Activated naive CD4-positive, alpha-beta T cell treated with anti-CD3 and anti-CD28 coated beads, Interleukin-2, amount 50 U/mL, for 24 hours (primary cell): Measurements from ENCODE around the gene TNFAIP2.

ENCODE experiments used
- H3K27ac Mint-ChIP-seq: one replicate; pipeline ENCODE4 v1.8.0; 2021; ENCODE audit warnings: mild to moderate bottlenecking, mixed read lengths
- H3K27me3 Mint-ChIP-seq: one replicate; pipeline ENCODE4 v1.8.0; 2021; ENCODE audit warnings: mixed read lengths
- H3K36me3 Mint-ChIP-seq: one replicate; pipeline ENCODE4 v1.8.0; 2021; ENCODE audit warnings: mixed read lengths
- H3K4me1 Mint-ChIP-seq: one replicate; pipeline ENCODE4 v1.8.0; 2021; ENCODE audit warnings: mixed read lengths
- H3K4me3 Mint-ChIP-seq: one replicate; pipeline ENCODE4 v1.8.0; 2021; ENCODE audit warnings: mild to moderate bottlenecking, mixed read lengths
- H3K9me3 Mint-ChIP-seq: one replicate; pipeline ENCODE4 v1.8.0; 2021; ENCODE audit warnings: mixed read lengths

The TNFAIP2 gene, protein sequence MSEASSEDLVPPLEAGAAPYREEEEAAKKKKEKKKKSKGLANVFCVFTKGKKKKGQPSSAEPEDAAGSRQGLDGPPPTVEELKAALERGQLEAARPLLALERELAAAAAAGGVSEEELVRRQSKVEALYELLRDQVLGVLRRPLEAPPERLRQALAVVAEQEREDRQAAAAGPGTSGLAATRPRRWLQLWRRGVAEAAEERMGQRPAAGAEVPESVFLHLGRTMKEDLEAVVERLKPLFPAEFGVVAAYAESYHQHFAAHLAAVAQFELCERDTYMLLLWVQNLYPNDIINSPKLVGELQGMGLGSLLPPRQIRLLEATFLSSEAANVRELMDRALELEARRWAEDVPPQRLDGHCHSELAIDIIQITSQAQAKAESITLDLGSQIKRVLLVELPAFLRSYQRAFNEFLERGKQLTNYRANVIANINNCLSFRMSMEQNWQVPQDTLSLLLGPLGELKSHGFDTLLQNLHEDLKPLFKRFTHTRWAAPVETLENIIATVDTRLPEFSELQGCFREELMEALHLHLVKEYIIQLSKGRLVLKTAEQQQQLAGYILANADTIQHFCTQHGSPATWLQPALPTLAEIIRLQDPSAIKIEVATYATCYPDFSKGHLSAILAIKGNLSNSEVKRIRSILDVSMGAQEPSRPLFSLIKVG

DNA sequence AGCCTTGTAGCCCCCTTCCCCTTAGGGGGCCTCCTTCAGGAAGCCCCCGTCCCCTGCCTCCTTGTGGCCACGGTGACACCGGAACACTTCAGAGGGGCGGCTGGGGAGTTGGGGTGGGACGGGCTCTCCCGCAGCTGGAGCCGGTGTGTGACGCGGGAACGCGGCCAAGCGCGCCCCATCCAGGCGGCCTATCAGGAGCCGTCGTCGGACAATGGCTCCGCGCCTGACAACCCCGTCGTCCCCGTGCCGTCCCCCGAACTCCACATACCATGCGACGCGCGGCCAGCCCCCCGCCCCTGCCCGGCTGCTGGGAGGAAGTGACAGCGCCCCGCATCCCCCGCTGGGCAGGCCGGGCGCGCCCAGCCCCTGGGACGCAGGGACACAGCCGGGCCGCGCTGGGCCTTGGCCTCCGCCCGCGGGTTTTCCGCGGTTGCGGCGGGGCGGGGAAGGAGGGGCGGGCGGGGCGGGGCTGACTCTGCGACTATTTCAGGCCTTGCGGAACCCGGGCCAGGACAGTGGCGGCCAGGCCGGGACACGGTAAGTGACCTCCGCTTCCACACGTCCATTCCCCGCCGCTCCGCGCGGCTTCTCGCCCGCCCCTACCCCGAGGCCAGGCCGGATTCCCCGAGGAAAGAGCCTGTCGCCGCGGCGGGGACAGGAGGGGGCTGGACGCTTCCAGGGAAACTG lies at the start of gene TNFAIP2:
Gene TNFAIP2, plus strand, starts transcription at position 515 of the 687 bp plus-strand sequence. CDS start 2,997 bp downstream, outside the sequence.
- Mint-ChIP-seq H3K9me3 (no peaks in the 10 kb centered on the region), H3K27ac (no peak within 1 kb of the TSS), H3K36me3 (no peaks in the 10 kb centered on the region), H3K4me1 (no peaks in the 10 kb centered on the region), H3K27me3 (peaks cover 14% of the 10 kb centered on the region), H3K4me3 (no peak within 1 kb of the TSS)

DNA sequence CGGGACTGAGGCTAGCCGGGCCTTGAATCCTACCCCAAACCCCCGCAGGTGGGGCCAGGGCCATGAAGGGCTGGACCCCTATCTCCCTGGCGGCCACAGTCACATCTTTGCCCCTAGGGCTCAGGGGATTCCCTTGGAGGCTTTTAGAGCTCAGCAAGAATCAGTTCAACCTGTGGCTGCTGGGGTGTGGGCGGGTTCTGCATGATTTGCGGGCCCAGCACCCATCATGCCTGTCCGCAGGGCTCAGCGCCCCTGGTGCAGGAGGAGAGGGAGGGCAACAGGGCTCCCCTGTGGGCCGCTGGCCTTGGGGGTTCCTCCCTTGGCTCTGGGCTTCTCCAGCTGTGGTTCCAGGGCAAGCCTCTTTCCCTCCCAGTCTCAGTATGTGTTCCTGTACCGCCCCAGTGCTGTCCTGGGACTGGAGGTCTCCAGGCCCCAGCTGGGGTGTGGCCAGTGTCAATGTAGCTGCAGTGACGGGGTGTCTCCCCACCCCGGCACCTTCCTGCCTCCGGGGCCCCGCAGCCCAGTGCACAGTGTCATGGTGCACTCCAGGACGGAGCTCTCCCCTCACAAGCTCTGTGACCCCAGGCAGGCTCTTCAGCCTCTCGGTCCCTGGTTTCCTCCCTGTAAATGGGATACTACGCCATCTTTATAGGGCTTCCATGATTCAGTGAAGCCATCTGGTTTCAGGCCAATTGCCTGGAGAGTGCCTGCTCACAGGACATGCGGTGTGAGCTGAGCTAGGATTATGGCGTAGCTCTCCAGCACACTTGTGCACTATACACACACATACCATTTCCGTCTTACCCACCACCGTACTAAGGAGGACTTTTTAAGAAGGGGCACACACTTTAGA lies 49.2 kb upstream of the TNFAIP2 start:
- Mint-ChIP-seq H3K9me3 (no peaks in the 10 kb centered on the region), H3K27me3 (no peaks in the 10 kb centered on the region), H3K27ac (no peak overlapping the region), H3K4me3 (peak overlapping the region; percentile 13), H3K36me3 (no peaks in the 10 kb centered on the region), H3K4me1 (no peaks in the 10 kb centered on the region)

DNA sequence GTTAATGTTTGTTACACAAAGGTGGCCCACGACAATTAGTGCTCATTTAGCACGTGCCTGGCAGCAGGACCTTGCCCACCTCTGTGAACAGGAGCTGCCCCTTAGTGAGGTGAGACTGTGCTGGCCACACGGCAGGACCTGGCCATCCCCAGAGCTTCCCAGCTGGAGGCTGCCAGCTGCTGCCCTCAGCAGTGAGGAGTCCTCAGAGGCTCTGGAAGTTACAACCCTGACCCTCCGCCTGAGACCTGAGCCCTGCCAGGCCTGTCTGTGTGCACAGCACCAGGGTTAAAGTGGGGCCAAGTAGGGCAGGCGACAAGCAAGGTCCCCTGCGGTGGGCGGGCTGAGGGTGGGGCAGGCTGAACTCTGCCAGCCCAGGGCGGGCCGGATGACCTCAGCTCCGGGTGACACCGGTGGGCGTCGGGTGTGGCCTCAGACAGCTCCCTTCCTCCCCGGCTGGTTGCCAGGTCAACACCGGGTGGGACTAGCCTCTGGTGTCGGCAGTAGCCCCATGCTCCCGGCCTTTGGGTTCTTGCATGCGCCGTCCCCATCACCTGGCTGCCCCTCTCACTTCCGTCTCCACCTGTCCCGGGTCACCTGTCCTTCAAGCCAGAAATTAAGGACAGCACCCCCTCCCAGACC lies 48.4 kb upstream of the TNFAIP2 start:
- Mint-ChIP-seq H3K4me3 (peak overlapping the region; percentile 13), H3K4me1 (no peaks in the 10 kb centered on the region), H3K36me3 (no peaks in the 10 kb centered on the region), H3K9me3 (no peaks in the 10 kb centered on the region), H3K27ac (no peak overlapping the region), H3K27me3 (no peaks in the 10 kb centered on the region)

DNA sequence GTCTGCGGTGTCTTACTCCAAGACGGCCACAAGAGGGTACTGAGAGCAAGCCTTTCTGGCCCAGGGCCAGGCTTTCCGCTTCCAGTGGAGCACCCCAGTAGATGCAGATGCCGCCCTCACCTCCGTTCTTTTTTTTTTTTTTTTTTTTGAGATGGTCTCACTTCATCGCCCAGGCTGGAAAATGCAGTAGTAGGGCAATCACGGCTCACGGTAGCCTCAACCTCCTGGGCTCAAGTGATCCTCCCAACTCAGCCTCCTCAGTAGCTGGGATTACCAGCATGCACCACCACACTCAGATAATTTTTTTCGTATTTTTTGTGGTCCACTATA lies 44.9 kb upstream of the TNFAIP2 start:
- no peak overlapping the region for H3K27ac Mint-ChIP-seq
- H3K4me3 Mint-ChIP-seq, result no peak overlapping the region
- no peaks in the 10 kb centered on the region for H3K4me1 Mint-ChIP-seq
- H3K36me3 Mint-ChIP-seq, result no peaks in the 10 kb centered on the region
- H3K27me3 Mint-ChIP-seq, result no peaks in the 10 kb centered on the region
- no peaks in the 10 kb centered on the region for H3K9me3 Mint-ChIP-seq

DNA sequence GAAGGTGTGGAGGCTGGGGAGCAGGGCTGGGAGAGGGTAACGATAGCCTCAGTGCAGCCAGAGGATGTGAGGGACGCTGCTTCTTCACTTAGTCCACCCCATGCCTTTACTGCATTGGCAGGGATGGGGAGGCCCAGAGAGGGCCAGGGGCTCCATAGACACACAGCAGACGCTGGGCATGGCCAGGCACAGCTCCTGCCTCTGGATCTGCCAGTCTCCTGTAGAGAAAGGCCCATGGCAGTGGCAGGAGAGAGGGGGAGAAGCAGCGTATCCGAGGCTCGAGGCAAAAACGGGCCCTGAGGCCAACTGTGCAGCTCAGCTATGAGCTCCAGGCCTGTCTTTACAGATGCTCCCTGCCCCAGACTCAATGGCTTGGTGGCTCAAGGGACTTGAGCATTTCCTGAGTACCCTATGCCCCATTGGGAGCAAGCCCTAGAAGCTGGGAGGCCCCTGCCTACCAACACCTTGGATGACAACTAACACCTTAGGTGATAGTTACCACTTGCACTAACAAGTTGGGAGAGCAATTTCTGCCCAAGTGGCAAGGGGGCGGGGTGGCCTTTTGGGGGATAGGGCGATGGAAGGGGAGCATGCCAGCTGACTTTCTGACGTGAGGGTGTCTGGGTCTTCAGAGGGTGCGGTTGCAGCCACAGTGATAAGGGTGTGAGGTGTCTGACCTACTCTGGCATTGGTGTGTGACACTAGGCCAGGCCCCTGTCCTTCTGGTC lies 44.2 kb upstream of the TNFAIP2 start:
- H3K4me1 Mint-ChIP-seq, result no peaks in the 10 kb centered on the region
- H3K36me3 Mint-ChIP-seq, result no peaks in the 10 kb centered on the region
- H3K27me3 Mint-ChIP-seq, result no peaks in the 10 kb centered on the region
- H3K27ac Mint-ChIP-seq, result no peak overlapping the region
- no peak overlapping the region for H3K4me3 Mint-ChIP-seq
- H3K9me3 Mint-ChIP-seq, result no peaks in the 10 kb centered on the region

DNA sequence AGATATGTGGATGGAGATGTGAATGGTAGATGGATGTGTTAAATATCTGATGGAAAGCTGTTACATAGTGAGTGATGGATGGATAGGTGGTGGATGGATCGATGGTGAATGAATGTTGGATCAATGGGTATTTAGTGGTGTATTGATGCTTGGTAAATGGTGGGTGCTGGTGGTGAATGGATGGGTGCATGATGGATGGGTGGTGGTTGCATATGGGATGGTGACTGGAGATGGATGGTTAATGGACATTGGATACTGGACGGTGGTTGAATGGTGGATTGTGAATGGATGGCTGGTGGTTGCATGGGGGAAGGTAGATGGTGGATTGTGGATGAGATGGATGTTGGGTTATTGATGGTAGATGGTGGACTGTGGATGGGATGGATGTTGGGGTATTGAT lies 41.3 kb upstream of the TNFAIP2 start:
- H3K27ac Mint-ChIP-seq, result no peak overlapping the region
- no peak overlapping the region for H3K4me3 Mint-ChIP-seq
- no peaks in the 10 kb centered on the region for H3K36me3 Mint-ChIP-seq
- no peaks in the 10 kb centered on the region for H3K4me1 Mint-ChIP-seq
- H3K27me3 Mint-ChIP-seq, result peaks cover 7% of the 10 kb centered on the region
- H3K9me3 Mint-ChIP-seq, result no peaks in the 10 kb centered on the region

DNA sequence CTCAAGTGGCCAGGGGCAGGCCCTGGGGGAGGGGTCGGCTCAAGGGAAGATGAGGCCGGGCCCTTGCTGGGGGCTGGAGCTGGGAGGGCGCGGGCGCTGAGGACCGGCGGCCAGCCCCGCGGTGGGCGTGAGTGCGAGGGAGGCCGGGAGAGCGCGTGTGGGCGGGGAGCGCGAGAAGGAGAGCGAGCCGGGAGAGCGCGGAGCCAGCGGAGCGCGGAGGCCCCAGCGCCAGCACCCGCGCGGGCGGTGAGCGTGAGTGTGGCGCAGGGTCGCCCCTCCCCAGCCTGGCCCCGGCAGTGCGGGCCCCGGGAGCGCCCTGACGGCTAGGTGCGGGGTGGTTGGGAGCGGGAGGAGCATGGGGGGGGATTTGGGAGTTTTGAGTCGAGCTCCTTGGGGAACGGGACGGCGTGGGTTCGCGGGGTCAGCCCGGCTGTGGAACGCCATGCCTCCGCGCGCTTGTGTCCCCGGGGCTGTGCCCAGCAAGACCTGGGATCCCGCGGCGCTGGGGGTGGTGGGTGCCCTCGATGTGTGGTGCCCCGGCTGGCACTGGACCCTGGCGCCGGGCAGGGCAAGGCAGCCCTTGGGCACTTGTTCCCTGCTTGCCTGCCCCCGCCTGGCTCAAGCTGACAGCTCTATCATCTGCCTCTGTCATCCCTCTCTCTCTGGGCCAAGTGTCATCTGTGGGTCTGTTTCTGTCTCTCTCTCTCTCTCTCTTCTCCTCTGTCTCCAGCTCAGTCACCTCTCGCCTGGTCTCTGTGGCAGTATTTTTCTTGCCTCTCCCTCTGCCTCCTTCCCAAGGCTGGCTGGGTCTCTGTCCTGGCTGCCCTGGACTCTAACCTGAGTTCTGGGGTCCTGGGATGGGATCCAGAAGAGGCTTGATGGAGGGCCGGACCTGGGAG lies 39.0 kb upstream of the TNFAIP2 start, which contains the start of gene LBHD2:
Gene LBHD2, plus strand, starts transcription at position 190 of the 899 bp plus-strand sequence. CDS start 1,803 bp downstream, outside the sequence.
- Mint-ChIP-seq H3K36me3 (no peaks in the 10 kb centered on the region), H3K27ac (no peak within 1 kb of the TSS), H3K27me3 (peaks cover 9% of the 10 kb centered on the region), H3K4me3 (no peak within 1 kb of the TSS), H3K4me1 (no peaks in the 10 kb centered on the region), H3K9me3 (no peaks in the 10 kb centered on the region)

DNA sequence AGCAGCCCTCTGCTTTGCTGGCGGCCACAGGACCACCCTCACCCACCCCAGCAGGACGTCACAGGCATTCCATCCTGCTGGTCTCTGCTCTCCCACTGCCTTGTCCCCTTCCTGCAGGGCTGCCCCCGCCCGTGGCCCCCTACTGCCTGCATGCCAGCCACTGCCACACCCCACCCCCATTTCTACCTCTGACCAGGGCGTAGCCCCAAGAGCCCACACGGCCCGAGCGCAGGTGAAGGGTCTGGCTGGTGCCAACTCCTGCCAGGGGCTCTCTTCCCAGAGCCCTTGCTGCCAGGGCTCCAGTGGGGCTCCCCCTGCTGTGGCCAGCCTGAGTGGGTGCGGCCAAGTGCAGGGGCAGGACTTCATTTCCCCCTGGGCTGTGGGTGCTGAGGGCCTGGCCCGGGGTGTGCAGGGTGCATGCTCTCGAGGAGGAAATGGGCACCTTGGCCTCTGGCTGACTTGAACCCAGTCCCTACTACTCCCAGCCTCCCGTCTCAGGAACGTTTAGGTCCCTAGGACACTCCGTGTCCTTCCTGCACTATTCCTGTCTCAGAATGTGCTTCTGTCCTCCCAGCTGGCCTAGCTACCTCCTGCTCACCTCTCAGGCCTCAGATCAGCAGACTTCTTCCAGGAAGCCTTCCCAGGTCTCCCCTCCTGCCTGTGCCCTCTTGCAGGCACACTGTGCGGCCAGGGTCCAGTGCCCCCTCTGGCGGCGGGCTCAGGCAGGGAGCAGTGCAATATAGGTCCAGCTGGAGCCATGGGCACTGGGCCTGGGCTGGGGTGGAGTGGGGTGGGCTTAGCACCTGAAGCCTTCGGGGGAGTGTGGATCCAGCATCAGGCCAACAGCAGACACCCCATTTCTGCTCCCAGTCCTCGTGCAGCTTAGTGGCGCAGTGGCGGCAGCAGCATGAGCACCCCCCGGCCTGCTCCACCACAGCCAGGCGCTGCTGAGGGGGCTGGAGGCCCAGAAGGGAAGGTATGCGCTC lies 37.9 kb upstream of the TNFAIP2 start:
- H3K27ac Mint-ChIP-seq, result no peak overlapping the region
- peaks cover 9% of the 10 kb centered on the region for H3K27me3 Mint-ChIP-seq
- no peaks in the 10 kb centered on the region for H3K9me3 Mint-ChIP-seq
- H3K36me3 Mint-ChIP-seq, result no peaks in the 10 kb centered on the region
- H3K4me3 Mint-ChIP-seq, result no peak overlapping the region
- H3K4me1 Mint-ChIP-seq, result no peaks in the 10 kb centered on the region

DNA sequence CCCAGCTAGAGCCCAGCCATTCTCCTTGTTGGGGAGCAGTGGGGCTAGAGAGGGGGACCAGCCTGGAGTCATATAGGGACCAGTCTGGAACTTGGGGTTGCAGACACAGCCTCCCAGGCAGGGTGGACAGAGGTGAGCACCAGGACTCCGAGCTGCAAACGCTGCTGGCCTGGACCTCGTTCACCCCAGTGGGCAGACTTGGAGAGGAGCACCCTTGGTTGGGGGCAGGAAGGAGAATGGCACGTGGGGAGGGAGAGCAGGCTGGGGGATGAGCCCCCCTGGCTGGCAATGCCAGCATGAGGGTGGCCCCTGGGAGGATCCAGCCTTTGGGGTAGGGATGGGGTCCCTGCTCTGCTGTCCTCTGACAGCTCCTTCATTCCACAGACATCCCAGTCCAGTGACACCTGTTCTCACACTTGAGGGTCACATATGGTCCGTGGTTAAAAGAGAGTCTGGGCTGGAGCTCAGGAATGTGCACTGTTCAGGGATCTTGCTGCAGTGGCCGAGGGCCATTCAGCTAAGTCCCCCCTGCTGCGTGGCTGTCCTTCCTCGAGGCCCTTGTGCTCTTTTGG lies 36.4 kb upstream of the TNFAIP2 start:
- Mint-ChIP-seq H3K4me1 (no peaks in the 10 kb centered on the region), H3K27ac (no peak overlapping the region), H3K27me3 (peaks cover 9% of the 10 kb centered on the region), H3K36me3 (no peaks in the 10 kb centered on the region), H3K9me3 (no peaks in the 10 kb centered on the region), H3K4me3 (no peak overlapping the region)

DNA sequence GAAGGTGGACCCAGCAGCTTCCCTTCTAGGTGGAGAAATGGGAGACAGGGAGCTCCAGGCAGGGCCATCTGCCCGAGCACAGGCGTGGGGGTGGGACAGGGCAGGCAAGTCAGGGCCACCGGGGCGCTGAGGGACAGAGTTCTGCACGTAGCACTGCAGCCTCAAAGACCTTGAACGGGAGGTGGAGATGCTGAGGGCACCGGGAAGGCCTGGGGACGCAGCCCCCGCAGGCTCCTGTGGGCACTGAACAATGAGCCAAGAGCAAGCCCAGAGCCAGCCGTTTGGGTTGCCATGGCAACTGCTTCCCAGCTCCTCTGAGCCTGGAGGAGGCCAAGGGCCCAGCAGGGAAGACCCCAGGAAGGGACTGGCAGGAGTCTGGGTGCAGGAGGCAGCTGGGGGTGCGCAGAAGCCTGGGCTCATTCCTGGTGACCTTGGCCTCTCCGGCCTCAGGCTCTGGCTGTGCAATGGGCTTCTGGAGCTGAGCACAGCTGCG lies 35.9 kb upstream of the TNFAIP2 start:
- Mint-ChIP-seq H3K36me3 (no peaks in the 10 kb centered on the region), H3K9me3 (no peaks in the 10 kb centered on the region), H3K4me3 (no peak overlapping the region), H3K4me1 (no peaks in the 10 kb centered on the region), H3K27ac (no peak overlapping the region), H3K27me3 (peaks cover 9% of the 10 kb centered on the region)

DNA sequence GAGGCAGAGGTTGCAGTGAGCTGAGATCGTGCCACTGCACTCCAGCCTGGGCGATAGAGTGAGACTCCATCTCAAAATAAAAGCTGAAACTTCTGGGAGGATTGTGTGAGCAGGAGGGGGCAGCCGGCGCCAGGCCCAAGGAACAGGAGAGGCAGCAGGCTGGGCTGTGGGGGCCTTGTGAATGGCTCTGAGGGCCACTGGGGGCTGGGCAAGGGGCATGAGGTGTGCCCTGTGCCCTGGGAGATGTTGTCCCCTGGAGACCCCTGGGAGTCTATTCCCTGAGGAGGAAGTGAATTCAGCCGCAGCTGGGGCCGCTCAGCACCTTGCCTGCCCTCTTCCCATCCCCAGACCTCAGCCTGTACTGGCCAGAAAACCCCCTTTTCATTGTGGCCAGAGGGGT lies 34.3 kb upstream of the TNFAIP2 start:
- no peak overlapping the region for H3K27ac Mint-ChIP-seq
- peaks cover 9% of the 10 kb centered on the region for H3K27me3 Mint-ChIP-seq
- no peaks in the 10 kb centered on the region for H3K4me1 Mint-ChIP-seq
- H3K4me3 Mint-ChIP-seq, result no peak overlapping the region
- H3K36me3 Mint-ChIP-seq, result no peaks in the 10 kb centered on the region
- no peaks in the 10 kb centered on the region for H3K9me3 Mint-ChIP-seq
